MM.1S (cell line): ENCODE data around the gene DHX36.

Source experiments
- EZH2 ChIP-seq: fragments of 300-600 bp; sonication (generic); optimal IDR thresholded peaks from 2 replicates; pipeline ENCODE3; 2017; ENCODE audit warnings: low read depth, mild to moderate bottlenecking, antibody characterized with exemption, low read length, mixed read lengths
- EZH2phosphoT487 ChIP-seq: fragments of 300-600 bp; sonication (generic); IDR thresholded peaks from 2 replicates; pipeline ENCODE4 v1.6.1; 2018; ENCODE audit warnings: antibody characterized with exemption, low read length
- TF ChIP-seq, protein P1 (sequence below): fragments of 300-600 bp; sonication (generic); IDR thresholded peaks from 2 replicates; pipeline ENCODE4 v1.5.1; 2016; ENCODE audit warnings: antibody characterized with exemption, low read length, mixed read lengths

- TF ChIP-seq, protein P1, sequence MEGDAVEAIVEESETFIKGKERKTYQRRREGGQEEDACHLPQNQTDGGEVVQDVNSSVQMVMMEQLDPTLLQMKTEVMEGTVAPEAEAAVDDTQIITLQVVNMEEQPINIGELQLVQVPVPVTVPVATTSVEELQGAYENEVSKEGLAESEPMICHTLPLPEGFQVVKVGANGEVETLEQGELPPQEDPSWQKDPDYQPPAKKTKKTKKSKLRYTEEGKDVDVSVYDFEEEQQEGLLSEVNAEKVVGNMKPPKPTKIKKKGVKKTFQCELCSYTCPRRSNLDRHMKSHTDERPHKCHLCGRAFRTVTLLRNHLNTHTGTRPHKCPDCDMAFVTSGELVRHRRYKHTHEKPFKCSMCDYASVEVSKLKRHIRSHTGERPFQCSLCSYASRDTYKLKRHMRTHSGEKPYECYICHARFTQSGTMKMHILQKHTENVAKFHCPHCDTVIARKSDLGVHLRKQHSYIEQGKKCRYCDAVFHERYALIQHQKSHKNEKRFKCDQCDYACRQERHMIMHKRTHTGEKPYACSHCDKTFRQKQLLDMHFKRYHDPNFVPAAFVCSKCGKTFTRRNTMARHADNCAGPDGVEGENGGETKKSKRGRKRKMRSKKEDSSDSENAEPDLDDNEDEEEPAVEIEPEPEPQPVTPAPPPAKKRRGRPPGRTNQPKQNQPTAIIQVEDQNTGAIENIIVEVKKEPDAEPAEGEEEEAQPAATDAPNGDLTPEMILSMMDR = no peak
- TF ChIP-seq EZH2 (no peak), EZH2phosphoT487 (no peak)
Measured at GRCh38 chr3:154229217-154229590, 95.1 kb downstream of the DHX36 start.
